ENCODE measurements around the gene PSMC3IP. TPM values are rescaled to one million over a fixed set of nuclear protein-coding genes. Genes with fewer than 3 reads are reported as not detected.

The PSMC3IP gene
- total RNA-seq, 2 donors from 2014 or later = 2.9 to 11.2 TPM

DNA sequence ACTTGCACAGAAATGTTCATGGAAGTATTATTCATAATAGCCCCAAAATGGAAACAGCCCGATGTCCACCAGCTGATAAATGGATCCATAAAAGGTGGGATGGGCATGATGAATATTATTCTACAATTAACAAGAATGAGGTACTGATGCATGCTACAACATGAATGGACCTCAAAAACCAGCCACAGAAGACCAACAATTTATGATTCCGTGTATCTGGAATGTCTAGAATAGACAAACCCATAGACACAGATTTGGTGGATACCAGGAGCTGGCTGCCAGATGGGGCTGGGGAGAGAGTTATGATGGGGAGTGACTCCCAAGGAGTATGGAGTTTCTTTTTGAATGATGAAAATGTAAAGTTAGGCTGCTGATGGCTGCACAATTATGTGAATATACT is 52.3 kb downstream of the PSMC3IP start:
- DNase-seq (ENCODE audit: low spot score) = no peak
- H3K9me3 ChIP-seq = no peaks in the 10 kb centered on the region
- intact Hi-C loops (cut with DNase I) = no loop called here
- H3K4me3 ChIP-seq = no peak overlapping the region
- 59% methylated on average over 2 of the region's 2 CpGs for WGBS
- H3K27me3 ChIP-seq (replicated peaks; ENCODE audit: insufficient read depth) = no peaks in the 10 kb centered on the region
- peaks cover 1% of the 10 kb centered on the region for H3K4me1 ChIP-seq (replicated peaks)
- TF ChIP-seq POLR2AphosphoS5 (IDR thresholded peaks at IDR 0.05) (no peak), POLR2A (IDR thresholded peaks at IDR 0.05) (no peak)
- TF ChIP-seq, protein P1, sequence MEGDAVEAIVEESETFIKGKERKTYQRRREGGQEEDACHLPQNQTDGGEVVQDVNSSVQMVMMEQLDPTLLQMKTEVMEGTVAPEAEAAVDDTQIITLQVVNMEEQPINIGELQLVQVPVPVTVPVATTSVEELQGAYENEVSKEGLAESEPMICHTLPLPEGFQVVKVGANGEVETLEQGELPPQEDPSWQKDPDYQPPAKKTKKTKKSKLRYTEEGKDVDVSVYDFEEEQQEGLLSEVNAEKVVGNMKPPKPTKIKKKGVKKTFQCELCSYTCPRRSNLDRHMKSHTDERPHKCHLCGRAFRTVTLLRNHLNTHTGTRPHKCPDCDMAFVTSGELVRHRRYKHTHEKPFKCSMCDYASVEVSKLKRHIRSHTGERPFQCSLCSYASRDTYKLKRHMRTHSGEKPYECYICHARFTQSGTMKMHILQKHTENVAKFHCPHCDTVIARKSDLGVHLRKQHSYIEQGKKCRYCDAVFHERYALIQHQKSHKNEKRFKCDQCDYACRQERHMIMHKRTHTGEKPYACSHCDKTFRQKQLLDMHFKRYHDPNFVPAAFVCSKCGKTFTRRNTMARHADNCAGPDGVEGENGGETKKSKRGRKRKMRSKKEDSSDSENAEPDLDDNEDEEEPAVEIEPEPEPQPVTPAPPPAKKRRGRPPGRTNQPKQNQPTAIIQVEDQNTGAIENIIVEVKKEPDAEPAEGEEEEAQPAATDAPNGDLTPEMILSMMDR (IDR thresholded peaks at IDR 0.05) = no peak
- peak overlapping the region in 1 of 2 donors; percentile 27 for H3K27ac ChIP-seq
- no peaks in the 10 kb centered on the region for H3K36me3 ChIP-seq

- peaks cover 8% of the 10 kb centered on the region for H3K4me1 ChIP-seq (replicated peaks)
- no peak for DNase-seq (ENCODE audit: low spot score)
- 90% methylated on average over 8 of the region's 8 CpGs for WGBS
- intact Hi-C loops (cut with DNase I) = no loop called here
- H3K9me3 ChIP-seq = no peaks in the 10 kb centered on the region
- TF ChIP-seq POLR2A (IDR thresholded peaks at IDR 0.05) (no peak), POLR2AphosphoS5 (IDR thresholded peaks at IDR 0.05) (no peak)
- TF ChIP-seq, protein P1 (IDR thresholded peaks at IDR 0.05) = no peak
- H3K36me3 ChIP-seq = no peaks in the 10 kb centered on the region
- peak overlapping the region; percentile 87 to 93 for H3K27ac ChIP-seq
- no peaks in the 10 kb centered on the region for H3K27me3 ChIP-seq (replicated peaks; ENCODE audit: insufficient read depth)
- H3K4me3 ChIP-seq = no peak overlapping the region
Observed at GRCh38 chr17:42522798-42523278, 54.7 kb downstream of the PSMC3IP start.

Other genes starting within 250 kb of the PSMC3IP start
- 100 to 1,000 TPM; 188 to 230 TPM for gene STAT3, start 189.3 kb downstream of the PSMC3IP start, total RNA-seq
- 100 to 1,000 TPM; 214 to 220 TPM for gene CAVIN1, start 154.5 kb downstream of the PSMC3IP start, total RNA-seq
- gene ATP6V0A1, start 118.9 kb downstream of the PSMC3IP start, total RNA-seq = 10 to 100 TPM; 78.0 to 80.3 TPM
- 100 to 1,000 TPM in 1 of 2 donors, 10 to 100 TPM in 1; 81.5 to 123 TPM for gene NAGLU, start 41.5 kb downstream of the PSMC3IP start, total RNA-seq
- 10 to 100 TPM in 1 of 2 donors, 1 to 10 TPM in 1; 4.1 to 16.2 TPM for gene HSD17B1, start 24.8 kb downstream of the PSMC3IP start, total RNA-seq
- 10 to 100 TPM; 52.6 to 80.5 TPM for gene COASY, start 15.6 kb downstream of the PSMC3IP start, total RNA-seq
- gene MLX, start 10.6 kb downstream of the PSMC3IP start, total RNA-seq = 10 to 100 TPM; 28.1 to 52.3 TPM
- 100 to 1,000 TPM in 1 of 2 donors, 10 to 100 TPM in 1; 92.8 to 126 TPM for gene RETREG3, start 31.6 kb upstream of the PSMC3IP start, total RNA-seq
- gene TUBG1, start 32.0 kb upstream of the PSMC3IP start, total RNA-seq = 10 to 100 TPM; 38.7 to 78.4 TPM
- 10 to 100 TPM; 36.8 to 57.7 TPM for gene TUBG2, start 81.6 kb upstream of the PSMC3IP start, total RNA-seq
- 100 to 1,000 TPM in 1 of 2 donors, 10 to 100 TPM in 1; 87.4 to 102 TPM for gene PLEKHH3, start 99.3 kb upstream of the PSMC3IP start, total RNA-seq
- 1 to 10 TPM; 1.2 to 10.0 TPM for gene CCR10, start 104.1 kb upstream of the PSMC3IP start, total RNA-seq
- 1 to 10 TPM; 1.9 to 9.9 TPM for gene CNTNAP1, start 104.8 kb upstream of the PSMC3IP start, total RNA-seq
- 10 to 100 TPM; 28.5 to 61.2 TPM for gene EZH1, start 167.3 kb upstream of the PSMC3IP start, total RNA-seq
- gene RAMP2, start 183.5 kb upstream of the PSMC3IP start, total RNA-seq = 10 to 100 TPM; 16.3 TPM
- 10 to 100 TPM; 57.4 to 91.8 TPM for gene VPS25, start 195.7 kb upstream of the PSMC3IP start, total RNA-seq
- gene WNK4, start 202.9 kb upstream of the PSMC3IP start, total RNA-seq = 10 to 100 TPM; 24.7 to 28.9 TPM
- gene COA3, start 221.0 kb upstream of the PSMC3IP start, total RNA-seq = 100 to 1,000 TPM in 1 of 2 donors, 10 to 100 TPM in 1; 70.4 to 167 TPM
- gene CNTD1, start 221.1 kb upstream of the PSMC3IP start, total RNA-seq = 1 to 10 TPM; 1.4 to 7.7 TPM
- 100 to 1,000 TPM in 1 of 2 donors, 10 to 100 TPM in 1; 93.9 to 139 TPM for gene BECN1, start 246.6 kb upstream of the PSMC3IP start, total RNA-seq